Measurements from ENCODE around the gene MAFG. TPM values are rescaled to one million over a fixed set of nuclear protein-coding genes. Genes with fewer than 3 reads are reported as not detected.

Gene MAFG
- total and polyA plus RNA-seq, 2 of the 13 experiments (the other 11 are each of a cell fraction or from before 2014, with no cell fraction given), result 14.5 to 20.0 TPM

DNA sequence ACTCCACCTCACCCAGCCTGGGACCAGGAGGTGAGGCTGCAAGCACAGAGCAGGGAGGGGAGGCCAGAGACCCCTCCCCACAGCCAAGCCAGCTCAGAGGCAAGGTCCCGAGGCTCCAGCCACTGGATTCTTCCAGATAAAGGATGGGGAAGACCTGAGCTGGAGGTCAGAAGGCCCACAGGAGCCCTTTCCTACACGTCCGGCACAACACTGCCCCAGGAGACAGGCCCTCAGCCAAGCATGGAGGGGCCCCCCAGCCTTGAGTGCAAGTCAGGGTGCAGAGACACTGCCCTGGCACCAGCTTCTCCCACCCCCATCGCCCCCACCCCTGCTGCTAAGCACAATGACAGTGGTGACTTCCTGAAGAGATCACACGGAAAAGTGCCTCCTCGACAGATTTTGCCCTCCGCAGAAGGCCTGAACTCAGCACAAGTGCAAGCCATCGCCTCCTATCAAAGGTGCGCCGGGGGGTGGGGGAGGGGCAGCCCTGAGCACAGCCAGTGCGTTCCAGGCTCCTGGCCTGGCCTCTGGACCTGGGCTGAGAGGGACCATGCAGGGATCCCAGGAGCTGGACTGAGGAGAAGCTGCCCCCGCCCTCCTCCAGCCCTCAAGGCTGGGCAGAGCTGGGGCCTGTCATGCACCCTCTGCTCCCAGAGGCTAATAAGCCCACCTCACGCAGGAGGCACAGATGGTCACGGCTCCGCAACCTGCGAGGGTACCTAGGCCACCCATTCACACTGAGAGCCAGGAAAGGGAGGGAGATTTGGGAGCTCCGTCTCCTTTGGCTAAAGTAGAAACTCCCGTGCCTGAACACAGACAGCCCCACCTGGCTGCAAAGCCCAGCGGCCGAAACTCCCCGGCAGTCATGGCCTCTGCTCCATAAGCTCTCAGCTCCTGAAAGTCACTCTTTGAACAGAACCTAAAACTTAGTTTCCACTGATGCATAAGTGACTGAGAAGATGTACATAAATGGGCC lies 2.7 kb downstream of the MAFG start (continued):
- no peak; the same call in 1 of the 2 replicates for TF ChIP-seq ETV5 (CRISPR knock-in tag; IDR thresholded peaks at IDR 0.05; ENCODE audit: borderline replicate concordance)
- TF ChIP-seq RFXAP (CRISPR knock-in tag; IDR thresholded peaks at IDR 0.05; ENCODE audit: borderline replicate concordance), result no peak
- TF ChIP-seq MXI1 (IDR thresholded peaks at IDR 0.05; ENCODE audit: borderline replicate concordance, low read depth, low read length), result peak; percentile 76; the same call in 1 of the 3 replicates
- no peak for TF ChIP-seq FOXK1 (CRISPR knock-in tag; IDR thresholded peaks at IDR 0.05; ENCODE audit: borderline replicate concordance, low read depth)
- TF ChIP-seq, protein P1, sequence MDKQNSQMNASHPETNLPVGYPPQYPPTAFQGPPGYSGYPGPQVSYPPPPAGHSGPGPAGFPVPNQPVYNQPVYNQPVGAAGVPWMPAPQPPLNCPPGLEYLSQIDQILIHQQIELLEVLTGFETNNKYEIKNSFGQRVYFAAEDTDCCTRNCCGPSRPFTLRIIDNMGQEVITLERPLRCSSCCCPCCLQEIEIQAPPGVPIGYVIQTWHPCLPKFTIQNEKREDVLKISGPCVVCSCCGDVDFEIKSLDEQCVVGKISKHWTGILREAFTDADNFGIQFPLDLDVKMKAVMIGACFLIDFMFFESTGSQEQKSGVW (CRISPR knock-in tag; IDR thresholded peaks at IDR 0.05; ENCODE audit: borderline replicate concordance), result no peak
- TF ChIP-seq, protein P2, sequence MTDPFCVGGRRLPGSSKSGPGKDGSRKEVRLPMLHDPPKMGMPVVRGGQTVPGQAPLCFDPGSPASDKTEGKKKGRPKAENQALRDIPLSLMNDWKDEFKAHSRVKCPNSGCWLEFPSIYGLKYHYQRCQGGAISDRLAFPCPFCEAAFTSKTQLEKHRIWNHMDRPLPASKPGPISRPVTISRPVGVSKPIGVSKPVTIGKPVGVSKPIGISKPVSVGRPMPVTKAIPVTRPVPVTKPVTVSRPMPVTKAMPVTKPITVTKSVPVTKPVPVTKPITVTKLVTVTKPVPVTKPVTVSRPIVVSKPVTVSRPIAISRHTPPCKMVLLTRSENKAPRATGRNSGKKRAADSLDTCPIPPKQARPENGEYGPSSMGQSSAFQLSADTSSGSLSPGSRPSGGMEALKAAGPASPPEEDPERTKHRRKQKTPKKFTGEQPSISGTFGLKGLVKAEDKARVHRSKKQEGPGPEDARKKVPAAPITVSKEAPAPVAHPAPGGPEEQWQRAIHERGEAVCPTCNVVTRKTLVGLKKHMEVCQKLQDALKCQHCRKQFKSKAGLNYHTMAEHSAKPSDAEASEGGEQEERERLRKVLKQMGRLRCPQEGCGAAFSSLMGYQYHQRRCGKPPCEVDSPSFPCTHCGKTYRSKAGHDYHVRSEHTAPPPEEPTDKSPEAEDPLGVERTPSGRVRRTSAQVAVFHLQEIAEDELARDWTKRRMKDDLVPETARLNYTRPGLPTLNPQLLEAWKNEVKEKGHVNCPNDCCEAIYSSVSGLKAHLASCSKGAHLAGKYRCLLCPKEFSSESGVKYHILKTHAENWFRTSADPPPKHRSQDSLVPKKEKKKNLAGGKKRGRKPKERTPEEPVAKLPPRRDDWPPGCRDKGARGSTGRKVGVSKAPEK (CRISPR knock-in tag; IDR thresholded peaks at IDR 0.05; ENCODE audit: borderline replicate concordance), result no peak
- no peak for TF ChIP-seq NCOA5 (CRISPR knock-in tag; IDR thresholded peaks at IDR 0.05)
- TF ChIP-seq, protein P3, sequence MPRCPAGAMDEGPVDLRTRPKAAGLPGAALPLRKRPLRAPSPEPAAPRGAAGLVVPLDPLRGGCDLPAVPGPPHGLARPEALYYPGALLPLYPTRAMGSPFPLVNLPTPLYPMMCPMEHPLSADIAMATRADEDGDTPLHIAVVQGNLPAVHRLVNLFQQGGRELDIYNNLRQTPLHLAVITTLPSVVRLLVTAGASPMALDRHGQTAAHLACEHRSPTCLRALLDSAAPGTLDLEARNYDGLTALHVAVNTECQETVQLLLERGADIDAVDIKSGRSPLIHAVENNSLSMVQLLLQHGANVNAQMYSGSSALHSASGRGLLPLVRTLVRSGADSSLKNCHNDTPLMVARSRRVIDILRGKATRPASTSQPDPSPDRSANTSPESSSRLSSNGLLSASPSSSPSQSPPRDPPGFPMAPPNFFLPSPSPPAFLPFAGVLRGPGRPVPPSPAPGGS (CRISPR knock-in tag; IDR thresholded peaks at IDR 0.05), result no peak
- TF ChIP-seq, protein P4, sequence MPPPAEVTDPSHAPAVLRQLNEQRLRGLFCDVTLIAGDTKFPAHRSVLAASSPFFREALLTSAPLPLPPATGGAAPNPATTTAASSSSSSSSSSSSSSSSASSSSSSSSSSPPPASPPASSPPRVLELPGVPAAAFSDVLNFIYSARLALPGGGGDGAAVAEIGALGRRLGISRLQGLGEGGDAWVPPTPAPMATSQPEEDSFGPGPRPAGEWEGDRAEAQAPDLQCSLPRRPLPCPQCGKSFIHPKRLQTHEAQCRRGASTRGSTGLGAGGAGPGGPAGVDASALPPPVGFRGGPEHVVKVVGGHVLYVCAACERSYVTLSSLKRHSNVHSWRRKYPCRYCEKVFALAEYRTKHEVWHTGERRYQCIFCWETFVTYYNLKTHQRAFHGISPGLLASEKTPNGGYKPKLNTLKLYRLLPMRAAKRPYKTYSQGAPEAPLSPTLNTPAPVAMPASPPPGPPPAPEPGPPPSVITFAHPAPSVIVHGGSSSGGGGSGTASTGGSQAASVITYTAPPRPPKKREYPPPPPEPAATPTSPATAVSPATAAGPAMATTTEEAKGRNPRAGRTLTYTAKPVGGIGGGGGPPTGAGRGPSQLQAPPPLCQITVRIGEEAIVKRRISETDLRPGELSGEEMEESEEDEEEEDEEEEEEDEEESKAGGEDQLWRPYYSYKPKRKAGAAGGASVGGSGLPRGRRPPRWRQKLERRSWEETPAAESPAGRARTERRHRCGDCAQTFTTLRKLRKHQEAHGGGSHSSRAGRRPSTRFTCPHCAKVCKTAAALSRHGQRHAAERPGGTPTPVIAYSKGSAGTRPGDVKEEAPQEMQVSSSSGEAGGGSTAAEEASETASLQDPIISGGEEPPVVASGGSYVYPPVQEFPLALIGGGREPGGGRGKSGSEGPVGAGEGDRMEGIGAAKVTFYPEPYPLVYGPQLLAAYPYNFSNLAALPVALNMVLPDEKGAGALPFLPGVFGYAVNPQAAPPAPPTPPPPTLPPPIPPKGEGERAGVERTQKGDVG (CRISPR knock-in tag; IDR thresholded peaks at IDR 0.05; ENCODE audit: borderline replicate concordance), result no peak
- no peak for TF ChIP-seq HNRNPK (IDR thresholded peaks at IDR 0.05; ENCODE audit: low read depth, low read length, poor library complexity, severe bottlenecking)
- no peak for TF ChIP-seq PHF20 (CRISPR knock-in tag; IDR thresholded peaks at IDR 0.05)
- no peak for TF ChIP-seq ZNF30 (CRISPR knock-in tag; IDR thresholded peaks at IDR 0.05)
- no peak for TF ChIP-seq SRY (CRISPR knock-in tag; IDR thresholded peaks at IDR 0.05)
- TF ChIP-seq, protein P5, sequence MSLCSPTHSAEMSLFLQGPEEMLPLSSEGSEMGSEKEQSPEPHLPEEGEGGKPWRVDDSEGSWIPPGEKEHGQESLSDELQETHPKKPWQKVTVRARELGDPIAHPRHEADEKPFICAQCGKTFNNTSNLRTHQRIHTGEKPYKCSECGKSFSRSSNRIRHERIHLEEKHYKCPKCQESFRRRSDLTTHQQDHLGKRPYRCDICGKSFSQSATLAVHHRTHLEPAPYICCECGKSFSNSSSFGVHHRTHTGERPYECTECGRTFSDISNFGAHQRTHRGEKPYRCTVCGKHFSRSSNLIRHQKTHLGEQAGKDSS (CRISPR knock-in tag; IDR thresholded peaks at IDR 0.05; ENCODE audit: borderline replicate concordance, low read depth), result peak; percentile 67; the same call in 1 of the 2 replicates
- TF ChIP-seq BORCS8-MEF2B (CRISPR knock-in tag; IDR thresholded peaks at IDR 0.05), result peak; percentile 48; the same call in 1 of the 2 replicates
- no peak for TF ChIP-seq JUN (CRISPR knock-in tag; IDR thresholded peaks at IDR 0.05)
- TF ChIP-seq ATF7-NPFF (CRISPR knock-in tag; IDR thresholded peaks at IDR 0.05; ENCODE audit: low read depth), result peak; percentile 48; the same call in 1 of the 2 replicates
- TF ChIP-seq ZNF230 (CRISPR knock-in tag; IDR thresholded peaks at IDR 0.05), result peak; percentile 72; the same call in 1 of the 2 replicates
- TF ChIP-seq ZBTB21 (CRISPR knock-in tag; IDR thresholded peaks at IDR 0.05), result no peak

Data from HepG2 (cell line).